Ammon's horn (tissue), 1 donor: ENCODE measurements around the gene STT3B.

ENCODE experiments used
- DNase-seq: peaks from one replicate; pipeline ENCODE4 v3.0.0-alpha.2; 2016; ENCODE audit warnings: low spot score

Gene STT3B

DNA sequence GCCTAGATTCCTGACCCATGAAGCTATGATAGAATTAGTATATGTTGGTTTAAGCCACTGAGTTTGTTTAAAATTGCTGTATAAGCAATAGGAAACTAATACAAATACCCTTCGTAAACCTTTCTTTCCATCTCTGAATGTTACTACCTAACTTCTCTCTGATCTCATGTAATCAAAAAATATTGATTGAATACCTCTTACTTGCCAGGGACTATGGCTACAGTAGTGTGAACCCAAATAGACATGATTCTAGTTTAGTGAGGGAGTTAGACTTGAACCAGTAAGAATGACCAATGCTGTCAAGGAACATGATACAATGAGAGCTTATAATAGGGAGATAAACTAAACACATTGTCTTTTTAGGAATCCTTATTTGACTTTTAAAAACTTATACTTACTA lies 19.4 kb downstream of the STT3B start:
- DNase-seq = no peak

DNA sequence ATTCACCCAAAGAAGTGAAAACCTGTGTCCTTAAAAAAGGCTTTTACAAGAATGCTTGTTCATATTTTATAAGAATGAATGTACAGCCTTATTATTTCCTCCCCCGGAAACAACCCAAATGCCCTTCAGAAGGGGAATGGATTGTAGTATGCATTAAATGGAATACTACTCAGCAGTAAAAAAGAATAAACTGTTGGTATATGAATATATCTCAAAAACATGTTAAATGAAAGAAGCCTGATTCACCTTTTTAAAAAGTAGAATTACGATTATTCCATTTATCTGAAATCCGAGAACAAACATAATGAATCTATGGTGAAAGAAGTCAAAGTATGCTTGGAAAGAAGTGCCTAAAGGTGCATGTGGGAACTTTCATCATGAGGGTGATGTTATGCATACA lies 20.5 kb downstream of the STT3B start:
- DNase-seq = no peak

DNA sequence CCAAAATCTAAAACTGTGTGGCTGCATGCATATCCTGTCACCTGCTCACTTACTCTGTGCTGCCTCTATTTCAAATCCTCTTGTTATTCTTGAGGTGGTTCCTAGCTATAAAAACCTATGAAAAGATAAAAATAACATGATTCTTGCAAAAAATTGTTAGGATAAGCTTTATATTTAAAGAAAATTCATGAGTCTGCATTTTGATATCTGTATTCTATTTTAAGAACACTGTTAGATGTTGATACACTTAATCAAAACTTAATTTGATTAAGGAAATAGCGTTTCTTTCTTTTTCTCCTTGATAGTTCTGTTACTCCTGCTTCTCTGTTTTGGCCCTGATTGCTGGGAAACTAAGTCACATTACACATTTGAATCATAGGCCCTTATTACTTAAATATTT lies 22.5 kb downstream of the STT3B start:
- DNase-seq = no peak

DNA sequence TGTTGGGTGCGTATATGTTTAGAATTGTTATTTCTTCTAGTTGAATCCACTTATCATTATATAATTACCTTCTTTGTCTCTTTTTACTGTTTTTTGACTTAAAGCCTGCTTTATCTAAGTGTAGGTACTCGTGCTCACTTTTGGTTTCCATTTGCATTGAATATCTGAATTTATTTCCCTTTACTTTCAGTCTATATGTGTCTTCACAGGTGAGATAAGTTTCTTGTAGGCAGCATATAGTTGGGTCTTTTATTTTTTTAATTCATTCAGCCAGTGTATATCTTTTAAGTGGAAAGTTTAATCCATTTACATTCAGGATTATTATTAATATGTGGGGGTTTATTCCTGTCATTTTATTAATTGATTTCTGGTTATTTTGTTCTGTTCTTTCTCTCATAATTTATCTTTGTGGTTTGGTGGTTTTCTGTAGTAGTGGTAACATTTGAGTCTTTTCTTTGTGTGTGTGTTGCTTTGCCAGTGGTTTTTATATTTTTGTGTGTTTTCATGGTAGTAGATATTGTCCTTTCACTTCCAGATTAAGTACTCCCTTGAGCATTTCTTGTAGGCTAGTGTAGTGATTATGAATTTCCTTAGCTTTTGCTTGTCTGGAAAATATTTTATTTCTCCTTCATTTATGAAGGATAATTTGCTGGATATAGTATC lies 27.3 kb downstream of the STT3B start:
- DNase-seq = no peak

DNA sequence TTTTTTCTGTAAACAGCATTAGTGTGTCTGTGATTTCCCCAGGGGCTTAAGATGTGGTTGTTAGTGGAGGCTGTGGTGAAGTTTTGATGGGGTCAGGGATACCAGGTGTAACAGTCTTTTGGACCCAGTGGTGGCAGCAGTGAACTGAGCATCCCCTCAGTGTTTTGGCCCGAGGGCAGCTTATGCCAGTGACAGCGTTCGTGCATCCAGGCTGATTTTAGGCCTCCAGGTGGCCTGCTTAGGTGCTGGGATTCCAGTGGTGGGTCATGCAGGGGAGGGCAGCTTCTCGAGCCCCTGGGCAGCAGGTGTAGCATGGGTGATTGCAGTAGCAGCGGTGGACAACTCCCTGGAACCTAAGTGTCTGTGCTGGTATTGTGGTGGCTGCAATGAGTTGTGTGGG lies 29.2 kb downstream of the STT3B start:
- no peak for DNase-seq

DNA sequence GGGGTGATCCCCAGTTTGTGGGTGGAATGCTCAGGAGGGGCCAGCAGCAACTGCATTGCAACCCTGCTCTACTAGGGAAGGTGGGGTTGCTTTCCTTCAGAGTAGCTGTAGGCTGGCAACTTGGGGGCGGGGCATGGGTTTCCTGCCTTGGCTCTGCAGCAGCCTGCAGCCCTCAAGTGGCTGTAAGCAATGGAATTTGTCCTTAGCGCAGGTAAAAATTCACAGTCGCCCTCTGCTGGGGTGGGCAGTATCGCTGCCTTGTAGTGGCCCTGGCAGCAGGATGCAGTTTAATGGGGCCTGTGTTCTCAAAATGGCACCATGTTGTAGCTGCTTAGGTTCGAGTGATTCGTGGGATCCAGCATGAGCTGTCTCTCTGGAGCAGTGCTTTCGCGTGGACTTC lies 29.8 kb downstream of the STT3B start:
- no peak for DNase-seq

DNA sequence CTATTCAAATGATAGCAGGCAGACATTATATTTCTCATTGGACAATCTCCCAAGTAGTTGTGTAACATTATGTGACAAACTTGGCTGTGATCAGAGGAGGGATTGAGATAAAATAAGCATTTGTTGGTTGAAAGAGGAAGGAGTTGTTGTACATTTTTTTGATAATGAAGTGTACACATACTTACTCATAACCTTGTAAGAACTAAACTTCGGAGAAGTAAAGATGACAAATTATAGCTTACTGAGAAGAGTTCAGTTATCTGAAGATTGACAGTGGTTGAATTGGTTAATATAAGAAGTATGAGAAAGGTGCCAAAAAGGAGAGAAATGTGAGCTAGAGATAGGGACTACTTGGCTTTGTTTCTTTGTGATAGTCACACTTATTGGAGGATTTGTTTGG lies 32.6 kb downstream of the STT3B start:
- DNase-seq = no peak

DNA sequence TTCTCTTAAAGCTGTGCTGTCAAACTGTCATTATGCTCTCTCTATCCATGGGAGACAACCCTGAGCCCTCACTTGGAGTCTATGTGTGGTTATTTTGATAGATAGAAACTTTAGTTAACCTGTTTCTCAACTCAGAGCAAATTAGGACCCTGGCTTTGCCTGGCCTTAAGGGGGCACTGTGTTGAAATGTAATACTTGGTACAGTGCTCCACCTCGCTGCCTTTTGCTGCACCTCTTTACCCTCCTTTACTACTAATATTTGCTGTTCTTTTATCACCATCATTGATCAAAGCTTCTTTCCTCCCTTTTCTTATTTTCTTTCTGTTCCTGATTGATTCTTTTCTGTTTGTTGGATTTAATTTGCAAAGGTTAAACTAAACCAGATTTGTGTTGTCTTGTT lies 34.3 kb downstream of the STT3B start:
- DNase-seq = no peak

DNA sequence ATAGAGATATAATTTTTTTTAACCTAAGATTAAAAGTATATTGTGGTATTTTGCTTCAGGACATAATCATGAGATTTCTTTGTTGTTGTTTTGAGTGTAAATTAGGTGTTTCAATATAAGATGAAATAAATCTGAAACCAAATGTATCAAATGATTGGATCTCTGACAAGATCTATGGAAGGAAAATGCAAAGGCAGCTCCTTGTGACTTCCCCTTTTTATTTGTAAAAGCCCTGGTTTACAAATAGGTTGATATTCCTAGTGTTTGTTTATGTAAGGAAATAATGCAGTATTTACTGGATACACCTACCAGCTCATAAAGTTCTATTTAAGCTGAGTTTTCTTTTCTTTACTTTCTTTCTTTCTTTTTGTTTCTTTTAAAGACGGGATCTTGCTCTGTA lies 35.9 kb downstream of the STT3B start:
- DNase-seq = no peak

DNA sequence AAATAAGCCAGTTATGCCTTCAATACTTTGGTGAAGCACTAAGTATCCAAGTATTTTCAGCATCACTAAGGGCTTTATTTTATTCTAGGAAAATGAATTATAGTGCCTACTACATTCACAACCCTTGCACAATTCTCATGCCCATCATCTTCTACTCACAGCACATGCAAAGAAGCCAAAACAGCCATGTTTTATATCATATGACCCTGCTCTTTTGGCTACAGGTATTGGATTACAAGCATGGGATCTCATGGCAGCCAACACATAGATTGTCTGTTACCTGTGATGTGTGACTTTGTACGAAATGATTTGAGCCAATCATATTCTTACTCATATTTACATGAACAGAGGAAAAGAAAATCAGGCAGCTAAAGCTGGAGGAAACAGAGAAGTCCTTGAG lies 38.6 kb downstream of the STT3B start:
- DNase-seq = no peak

DNA sequence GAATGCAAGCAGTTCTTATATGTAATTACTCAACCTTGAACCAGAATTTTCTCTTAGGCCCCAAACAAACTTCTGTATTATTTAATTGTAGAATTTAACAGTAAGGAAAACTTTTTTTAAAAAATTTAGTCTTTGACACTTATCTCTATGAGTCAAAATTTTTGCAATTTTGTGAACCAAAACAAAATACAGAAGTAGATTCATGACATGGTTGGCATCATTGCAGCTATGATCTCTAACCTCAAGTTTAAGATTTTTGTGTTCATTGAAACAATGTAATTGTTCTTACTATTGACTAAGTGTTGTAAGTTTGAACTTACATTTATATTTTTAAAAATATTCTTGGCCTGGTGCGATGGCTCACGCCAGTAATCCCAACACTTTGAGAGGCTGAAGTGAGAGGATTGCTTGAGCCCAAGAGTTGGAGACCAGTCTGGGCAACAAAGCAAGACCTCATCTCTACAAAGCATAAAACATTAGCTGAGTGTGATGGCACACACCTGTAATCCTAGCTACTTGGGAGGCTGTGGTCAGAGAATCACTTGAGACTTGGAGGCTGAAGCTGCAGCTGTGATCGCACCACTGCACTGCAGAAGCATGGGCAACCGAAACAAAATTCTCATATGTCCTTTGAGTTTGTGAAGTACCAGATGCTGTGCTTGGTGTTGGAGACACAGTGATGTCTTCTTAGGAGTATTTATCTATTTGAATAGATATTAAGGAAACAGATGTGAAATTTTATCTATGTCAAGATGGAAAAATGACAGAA lies 39.7 kb downstream of the STT3B start:
- no peak for DNase-seq

DNA sequence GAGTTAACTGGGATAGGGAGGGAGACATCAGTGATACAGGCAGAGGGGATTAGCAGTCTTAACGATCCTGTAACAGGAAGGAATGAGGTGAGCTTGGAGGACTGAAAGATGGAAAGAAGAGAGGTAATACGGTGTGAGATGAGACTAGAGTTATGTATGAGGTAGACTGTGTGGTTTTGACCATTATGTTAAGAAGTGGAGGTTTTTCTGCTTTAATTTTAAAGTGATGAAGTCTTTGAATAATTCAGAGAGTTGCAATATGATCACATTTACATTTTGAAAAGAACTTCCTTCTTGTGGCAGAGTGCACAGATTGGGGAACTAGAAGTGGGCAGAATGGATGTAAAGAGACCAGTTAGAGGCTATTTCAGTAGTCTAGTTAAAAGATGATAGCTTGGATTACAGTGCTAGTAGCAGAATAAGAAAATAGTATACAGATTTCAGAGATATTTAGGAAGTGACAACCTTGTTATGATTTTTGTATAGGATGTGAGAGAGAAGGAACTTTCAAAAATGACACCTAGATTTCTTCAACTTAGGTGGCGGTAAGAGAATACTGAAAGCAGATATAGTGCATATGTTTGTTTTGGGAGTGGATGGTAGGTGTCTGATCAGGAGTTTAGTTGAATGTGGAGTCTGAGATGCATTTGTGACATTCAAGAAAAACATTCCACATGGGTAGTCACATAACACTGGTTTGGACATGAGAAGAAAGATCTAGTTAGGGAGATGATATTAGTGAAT lies 40.5 kb downstream of the STT3B start:
- DNase-seq = no peak

DNA sequence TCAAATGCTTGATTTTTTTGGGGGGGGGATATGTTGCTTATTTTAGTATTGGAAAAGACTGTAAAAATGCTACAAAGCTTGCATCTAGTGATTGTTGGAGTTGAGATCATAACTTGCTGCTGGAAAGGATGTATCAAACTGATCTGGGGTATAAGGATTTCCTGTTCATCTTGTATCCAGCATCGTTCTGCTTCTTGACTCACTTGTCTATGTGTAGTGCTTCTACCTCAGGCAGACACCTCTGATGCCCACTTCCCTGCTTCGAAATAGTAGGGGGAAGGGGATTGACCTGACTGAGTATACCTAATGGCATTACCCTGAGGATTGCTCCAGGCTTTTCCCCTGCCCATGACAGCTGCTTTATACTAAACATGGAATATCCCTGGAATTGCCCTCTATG lies 42.7 kb downstream of the STT3B start:
- no peak for DNase-seq

DNA sequence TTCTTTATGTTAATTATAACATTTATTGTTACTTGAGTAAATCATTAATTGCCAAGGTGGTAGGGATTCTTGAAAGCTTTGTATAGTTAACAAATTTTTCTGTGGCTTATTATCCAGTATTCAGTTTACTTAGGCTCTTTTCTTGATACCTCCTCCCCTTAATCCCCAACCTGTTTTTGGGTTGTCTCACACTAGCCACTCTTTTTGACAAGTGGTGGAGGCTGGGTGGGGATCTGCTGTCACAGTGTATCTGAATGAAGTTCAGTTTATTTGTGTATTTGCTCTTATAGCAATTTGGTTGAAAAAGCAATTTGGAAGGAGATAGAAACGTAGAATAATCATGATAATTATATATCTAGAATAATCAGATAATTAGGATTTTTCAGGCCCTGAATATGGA lies 43.8 kb downstream of the STT3B start:
- DNase-seq = no peak

DNA sequence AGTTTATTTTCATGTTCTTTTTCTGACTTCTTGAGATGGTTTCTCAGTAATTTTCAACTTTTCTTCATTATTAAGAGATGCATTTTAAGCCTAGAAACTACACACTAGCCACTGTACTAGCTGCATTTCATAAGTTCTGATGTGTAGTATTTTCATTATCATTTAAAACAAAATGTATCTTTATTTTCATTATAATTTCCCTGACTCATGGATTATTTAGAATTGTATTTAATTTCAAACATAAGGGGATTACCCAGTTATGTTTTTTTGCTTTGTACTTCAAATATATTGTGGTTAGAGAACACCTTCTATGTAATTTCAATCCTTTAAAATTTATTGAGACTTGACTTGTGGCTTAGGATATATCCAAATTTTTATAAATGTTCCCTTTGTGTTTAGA lies 44.5 kb downstream of the STT3B start:
- DNase-seq = no peak

DNA sequence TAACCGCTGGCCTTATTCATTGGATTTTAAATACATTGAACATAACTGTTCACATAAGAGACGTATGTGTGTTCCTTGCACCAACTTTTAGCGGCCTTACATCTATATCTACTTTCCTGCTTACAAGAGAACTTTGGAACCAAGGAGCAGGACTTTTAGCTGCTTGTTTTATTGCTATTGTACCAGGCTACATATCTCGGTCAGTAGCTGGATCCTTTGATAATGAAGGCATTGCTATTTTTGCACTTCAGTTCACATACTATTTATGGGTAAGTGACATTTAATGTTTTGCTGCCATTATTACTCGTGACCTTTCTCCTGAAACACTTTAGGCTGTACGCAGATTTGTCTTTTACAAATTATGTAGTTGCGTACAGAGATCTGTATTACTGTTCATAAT lies 47.1 kb downstream of the STT3B start:
- no peak for DNase-seq

DNA sequence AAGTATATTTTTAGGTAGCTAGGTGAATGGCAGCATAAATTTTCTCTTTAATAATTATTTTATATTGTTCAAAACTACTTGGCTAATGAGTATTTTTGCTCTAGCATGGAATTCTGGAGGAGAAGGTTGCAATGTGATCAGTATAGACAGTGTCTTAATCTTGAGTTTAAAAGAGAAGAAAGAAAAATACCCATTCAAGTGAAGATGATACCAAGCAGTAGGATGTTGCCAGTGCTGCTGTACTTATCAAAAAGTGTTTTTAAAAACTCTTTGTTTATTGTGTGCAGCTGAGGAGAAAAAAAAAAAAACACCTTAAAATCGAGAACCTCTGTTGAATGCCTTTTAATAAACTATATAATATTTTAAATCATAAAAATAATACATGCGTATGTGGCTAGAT lies 47.9 kb downstream of the STT3B start:
- DNase-seq = no peak

DNA sequence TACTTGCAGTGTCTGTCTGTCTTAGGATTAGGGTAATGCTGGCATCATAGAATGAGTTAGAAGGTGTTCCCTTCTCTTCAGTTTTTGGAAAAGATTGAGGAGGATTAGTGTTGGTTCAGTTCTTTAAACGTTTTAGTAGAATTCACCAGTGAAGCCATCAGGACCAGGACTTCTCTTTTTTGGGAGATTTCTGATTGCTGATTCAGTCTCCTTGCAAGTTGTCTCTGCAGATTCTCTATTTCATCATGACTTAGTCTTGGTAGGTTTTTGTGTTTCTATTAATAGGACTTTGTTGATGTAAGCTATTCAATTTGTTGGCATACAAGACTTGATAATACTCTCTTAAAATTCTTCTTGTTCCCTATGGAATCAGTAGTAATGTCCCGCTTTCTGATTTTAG lies 48.9 kb downstream of the STT3B start:
- no peak for DNase-seq

DNA sequence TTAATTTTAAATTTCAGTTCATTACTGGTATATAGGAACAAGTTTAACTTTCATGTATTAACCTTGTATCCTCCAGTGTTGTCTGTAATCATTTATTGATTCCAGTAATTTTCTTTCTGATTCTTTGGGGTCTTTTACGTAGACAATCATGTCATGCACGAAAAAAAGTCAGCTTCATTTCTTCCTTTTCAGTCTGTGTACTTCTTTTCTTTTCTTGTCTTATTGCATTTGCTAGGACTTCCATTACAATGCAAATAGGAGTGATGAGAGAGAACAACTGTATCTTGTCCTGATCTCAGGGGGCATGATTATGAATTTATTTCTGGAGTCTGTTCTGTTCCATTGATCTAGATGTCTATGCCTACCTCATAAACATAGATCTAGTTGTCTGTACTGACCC lies 56.5 kb downstream of the STT3B start:
- no peak for DNase-seq

DNA sequence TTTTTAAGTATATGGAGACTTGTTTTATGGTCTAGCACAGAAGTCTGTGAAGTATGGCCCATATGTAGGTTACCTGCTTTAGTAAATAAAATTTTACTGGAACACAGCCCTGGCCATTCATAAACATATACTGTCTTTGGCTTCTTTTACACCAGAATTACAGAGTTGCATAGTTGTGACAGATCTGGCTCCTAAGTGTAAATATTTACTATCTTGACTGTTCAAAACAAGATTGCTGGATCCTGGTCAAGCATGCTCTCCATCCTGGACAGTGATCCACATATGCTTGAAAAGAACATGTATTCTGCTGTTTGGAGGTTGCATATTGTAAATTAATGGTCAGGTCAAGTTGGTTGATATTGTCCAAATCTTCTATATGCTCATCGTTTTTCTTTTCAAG lies 57.9 kb downstream of the STT3B start:
- DNase-seq = no peak

DNA sequence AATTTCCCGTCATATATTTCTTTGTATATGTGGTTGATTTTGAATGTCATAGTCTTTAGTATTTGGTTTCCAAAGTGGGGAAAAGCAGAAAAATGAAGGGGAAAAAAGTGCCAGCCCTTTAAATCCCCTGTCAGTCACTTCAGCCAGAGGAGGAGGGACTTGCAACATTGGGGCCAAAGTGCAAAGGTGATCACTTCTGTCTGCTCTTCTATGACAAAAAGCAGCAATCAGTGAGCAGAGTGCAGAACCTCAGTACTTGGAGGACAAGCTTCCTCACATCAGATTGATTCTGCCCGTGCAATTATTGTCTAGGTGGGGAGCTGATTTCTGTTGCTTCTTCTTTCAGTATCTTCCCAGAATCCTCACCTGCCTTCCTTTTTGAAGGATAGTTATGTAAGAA lies 60.0 kb downstream of the STT3B start:
- DNase-seq = no peak

DNA sequence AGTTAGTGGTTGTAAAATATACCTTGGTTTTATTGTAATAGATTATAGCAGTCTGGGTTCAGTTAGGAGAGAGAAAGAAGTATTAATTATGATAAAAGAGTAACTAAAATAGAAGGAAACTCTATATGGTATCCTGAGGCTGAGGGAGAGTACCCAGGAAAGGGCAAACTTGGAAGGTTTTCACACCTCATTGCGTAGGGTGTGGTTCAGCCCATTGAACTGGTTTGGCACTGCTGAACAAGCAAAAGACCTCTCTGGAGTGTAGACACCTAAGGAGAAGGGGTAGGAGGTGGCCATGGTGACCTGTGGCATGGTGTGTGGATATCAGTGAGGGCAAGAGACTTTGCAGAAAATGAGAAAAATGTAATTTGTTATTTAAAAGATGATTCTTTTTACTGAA lies 63.5 kb downstream of the STT3B start:
- no peak for DNase-seq

DNA sequence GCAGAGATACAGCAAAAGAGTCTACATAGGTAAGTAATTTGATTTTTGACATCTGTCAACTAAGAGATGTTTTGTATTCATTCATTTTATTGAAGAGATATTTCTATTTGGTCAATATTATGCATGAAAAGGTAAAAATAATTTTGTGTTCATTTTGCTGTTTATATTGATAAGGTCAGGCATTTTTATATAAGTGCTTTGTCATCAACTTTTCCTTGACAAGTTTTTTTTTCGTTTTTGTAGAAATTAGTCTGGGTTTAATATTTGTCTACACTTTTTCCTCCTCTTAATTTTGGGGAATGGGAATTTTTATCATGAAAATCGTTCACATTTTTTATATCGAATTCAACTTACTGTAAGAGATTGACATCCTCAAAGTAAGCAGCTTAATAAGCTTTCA lies 67.7 kb downstream of the STT3B start:
- DNase-seq = no peak
